ENCODE data around the gene F2RL2.

- TF ChIP-seq CTCF (IDR thresholded peaks at IDR 0.05) (peak; percentile 15 to 28 (median 27)), EP300 (IDR thresholded peaks at IDR 0.05) (no peak), POLR2A (IDR thresholded peaks at IDR 0.05; ENCODE audit: low read depth) (no peak)
Observed at GRCh38 chr5:76583163-76584047, 39.8 kb downstream of the F2RL2 start.

Data from esophagus muscularis mucosa (tissue), 4 donors.